Endothelial cell of umbilical vein (primary cell): ENCODE data around the gene RBM28. TPM values are rescaled to one million over a fixed set of nuclear protein-coding genes. Genes with fewer than 3 reads are reported as not detected.

Source experiments
- BruUV-seq: library from RNA; stranded (reverse); fragments of 400-500 nt; replicated peaks from 2 replicates; lab custom pipeline; 2021; lab: Mats Ljungman, UMichigan
- CTCF ChIA-PET: fragments of 300-600, 350-600 bp; sonication (Branson Sonifier 250); formaldehyde crosslinking; loops from one replicate; lab custom pipeline; 2021; ENCODE audit warnings: antibody characterized with exemption, inconsistent platforms; lab: Charles Lee
- POLR2A ChIA-PET: fragments of 300-600, 350-600 bp; sonication (Branson Sonifier 250); formaldehyde crosslinking; loops from one replicate; lab custom pipeline; 2021; ENCODE audit warnings: antibody characterized with exemption, inconsistent platforms; lab: Charles Lee
- DNase-seq: peaks from one replicate; pipeline ENCODE4 v3.0.0-alpha.2; 2011; ENCODE audit warnings: low read depth, low spot score
- FAIRE-seq: peaks from 2 replicates; lab custom pipeline; 2011; peaks lifted over from hg19 to GRCh38; lab: Jason Lieb, UNC
- H2AFZ ChIP-seq: 2 replicates; pipeline ENCODE4 v1.6.0; 2012; ENCODE audit warnings: low read depth, low read length, control low read depth, inconsistent platforms
- H3K27ac ChIP-seq: 2 replicates; pipeline ENCODE4 v1.5.1; 2011; ENCODE audit warnings: low read depth, mild to moderate bottlenecking, control low read depth, low read length, moderate library complexity; ENCODE audit not compliant: insufficient read depth
- H3K27me3 ChIP-seq, 2 experiments: 2 replicates each; pipeline versions ENCODE4 v1.6.0 to v1.6.1; 2011; ENCODE audit warnings: low read length in 2 of 2, mixed read lengths in 1 of 2; ENCODE audit not compliant: control insufficient read depth in 2 of 2, insufficient read depth in 2 of 2
- H3K36me3 ChIP-seq, 2 experiments: 2 replicates in 1 of 2; 3 replicates in 1 of 2; pipeline ENCODE4 v1.5.1; 2011; ENCODE audit warnings: low read length in 2 of 2, mild to moderate bottlenecking in 1 of 2, moderate library complexity in 1 of 2; ENCODE audit not compliant: control insufficient read depth in 2 of 2, insufficient read depth in 2 of 2; ENCODE audit errors: extremely low read depth in 1 of 2
- H3K4me1 ChIP-seq: 3 replicates; pipeline ENCODE4 v1.5.1; 2011; ENCODE audit warnings: mild to moderate bottlenecking, low read length; ENCODE audit not compliant: control insufficient read depth, insufficient read depth; ENCODE audit errors: extremely low read depth
- H3K4me2 ChIP-seq: 2 replicates; pipeline ENCODE4 v1.6.1; 2011; ENCODE audit warnings: low read length, control low read depth, mixed read lengths; ENCODE audit not compliant: insufficient read depth
- H3K4me3 ChIP-seq, 3 experiments: fragments of 200-600 bp in 1 of 3; sonication (generic), shearing (Covaris generic) in 1 of 3; replicated peaks in 1 of 3; 2 replicates each; pipeline ENCODE4 v1.5.1; 2011 to 2016; ENCODE audit warnings: control low read depth in 3 of 3, low read length in 3 of 3, mild to moderate bottlenecking in 2 of 3, inconsistent platforms in 1 of 3, low read depth in 1 of 3, moderate library complexity in 1 of 3; ENCODE audit not compliant: insufficient read depth in 1 of 3
- H3K79me2 ChIP-seq: 2 replicates; pipeline ENCODE4 v1.6.0; 2012; ENCODE audit warnings: low read length, inconsistent platforms; ENCODE audit not compliant: control insufficient read depth, insufficient read depth
- H3K9ac ChIP-seq: replicated peaks from 2 replicates; pipeline ENCODE3; 2011; ENCODE audit warnings: low read length, control low read depth; ENCODE audit not compliant: insufficient read depth; ENCODE audit errors: extremely low read depth
- H3K9me1 ChIP-seq: replicated peaks from 3 replicates; pipeline ENCODE4 v1.6.0; 2011; ENCODE audit warnings: mild to moderate bottlenecking, low read length; ENCODE audit not compliant: control insufficient read depth, insufficient read depth; ENCODE audit errors: extremely low read depth
- H3K9me3 ChIP-seq: replicated peaks from 2 replicates; pipeline ENCODE4 v1.5.1; 2012; ENCODE audit warnings: low read length, inconsistent platforms; ENCODE audit not compliant: control insufficient read depth, insufficient read depth
- H4K20me1 ChIP-seq: replicated peaks from 2 replicates; pipeline ENCODE3; 2011; ENCODE audit warnings: mild to moderate bottlenecking, low read length; ENCODE audit not compliant: control insufficient read depth, insufficient read depth; ENCODE audit errors: extremely low read depth
- GATA2 ChIP-seq: IDR thresholded peaks from 2 replicates; pipeline ENCODE4 v1.7.0; 2011; ENCODE audit warnings: low read depth, mild to moderate bottlenecking, moderate library complexity, mixed read lengths, low read length; ENCODE audit not compliant: insufficient read length, insufficient read depth
- MYC ChIP-seq: IDR thresholded peaks from one replicate; pipeline ENCODE4 v1.6.1; 2011; ENCODE audit warnings: mild to moderate bottlenecking, low read depth, low read length
- POLR2AphosphoS5 ChIP-seq: IDR thresholded peaks from 2 replicates; pipeline ENCODE4 v1.6.1; 2012; ENCODE audit warnings: low read depth, mild to moderate bottlenecking, control low read depth, low read length, moderate library complexity; ENCODE audit not compliant: insufficient read depth
- dilution Hi-C: fragments of 300-500 bp; cut with MboI; formaldehyde crosslinking; loops from one replicate; pipeline ENCODE4 v1.15.0; 2019; ENCODE audit warnings: low sequenced_read_pairs; ENCODE audit not compliant: extremely low pct_ligation_motif_present
- intact Hi-C: fragments of 100-400 bp; cut with micrococcal nuclease; formaldehyde crosslinking; loops from one replicate; pipeline ENCODE4 v1.10.0; 2022
- polyA plus RNA-seq, 4 experiments: library from polyadenylated mRNA; depleted of rRNA in 3 of 4; stranded (reverse) in 3 of 4; unstranded in 1 of 4; fragments of >200 nt; gene quantifications; 2 replicates each; pipeline versions ENCODE4 v1.2.1 to v1.2.3, GENCODE V29; 2011 to 2012; ENCODE audit warnings: missing spikeins in 1 of 4
- total RNA-seq: library from RNA; stranded (reverse); gene quantifications from 2 replicates; pipeline ENCODE4 v1.2.3, GENCODE V29; 2021
- TF ChIP-seq, protein P1 (sequence below), 2 donors: IDR thresholded peaks; 1 replicate in 1 of 2; 2 replicates in 1 of 2; pipeline ENCODE4 v1.5.1; 2011; ENCODE audit warnings: low read length in 2 of 2, mild to moderate bottlenecking in 2 of 2, moderate library complexity in 2 of 2, control low read depth in 1 of 2, inconsistent platforms in 1 of 2, low read depth in 1 of 2; ENCODE audit not compliant: insufficient read depth in 1 of 2; ENCODE audit errors: extremely low read depth in 1 of 2

RBM28 gene
- total and polyA plus RNA-seq, 2 donors (not counting 3 experiments of a cell fraction or from before 2014, with no cell fraction given), result 11.6 to 58.7 TPM

DNA sequence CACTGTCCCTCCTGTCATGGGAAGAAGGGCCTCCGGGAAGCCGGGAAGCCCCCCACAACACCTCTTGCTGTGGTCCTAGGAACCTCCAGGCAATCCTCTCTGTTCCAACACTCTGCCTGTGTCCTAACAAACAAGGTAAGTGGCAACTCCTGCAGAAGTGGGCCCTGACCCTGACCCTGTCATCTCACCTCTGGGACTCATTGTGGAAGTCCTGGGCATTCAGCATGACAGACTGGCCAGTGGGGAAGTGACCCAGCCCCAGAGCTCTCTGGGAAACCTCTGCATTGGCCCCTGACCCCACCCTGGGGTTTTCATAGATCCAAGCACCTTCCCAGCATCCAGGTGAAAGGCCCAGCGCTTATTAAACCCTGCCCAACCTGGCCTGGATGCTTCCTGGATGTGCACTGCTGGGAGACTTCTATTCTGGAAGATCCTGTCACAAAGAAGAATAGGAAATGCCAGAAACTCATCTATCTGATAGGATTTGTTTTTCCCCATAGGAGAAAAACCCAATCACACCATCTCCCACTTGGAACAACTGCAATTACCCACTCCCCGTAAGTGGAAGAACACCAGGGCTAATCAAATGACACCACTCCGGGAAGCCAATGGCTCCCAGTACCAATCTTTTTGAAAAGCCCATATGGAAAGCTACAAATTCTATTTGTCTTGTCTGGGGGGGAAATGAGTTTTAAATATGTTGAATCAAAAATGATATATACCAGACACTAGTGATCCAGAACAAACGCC is 78.4 kb downstream of the RBM28 start:
- FAIRE-seq (no peak), DNase-seq (no peak)
- TF ChIP-seq POLR2AphosphoS5, result no peak
- TF ChIP-seq, protein P1, sequence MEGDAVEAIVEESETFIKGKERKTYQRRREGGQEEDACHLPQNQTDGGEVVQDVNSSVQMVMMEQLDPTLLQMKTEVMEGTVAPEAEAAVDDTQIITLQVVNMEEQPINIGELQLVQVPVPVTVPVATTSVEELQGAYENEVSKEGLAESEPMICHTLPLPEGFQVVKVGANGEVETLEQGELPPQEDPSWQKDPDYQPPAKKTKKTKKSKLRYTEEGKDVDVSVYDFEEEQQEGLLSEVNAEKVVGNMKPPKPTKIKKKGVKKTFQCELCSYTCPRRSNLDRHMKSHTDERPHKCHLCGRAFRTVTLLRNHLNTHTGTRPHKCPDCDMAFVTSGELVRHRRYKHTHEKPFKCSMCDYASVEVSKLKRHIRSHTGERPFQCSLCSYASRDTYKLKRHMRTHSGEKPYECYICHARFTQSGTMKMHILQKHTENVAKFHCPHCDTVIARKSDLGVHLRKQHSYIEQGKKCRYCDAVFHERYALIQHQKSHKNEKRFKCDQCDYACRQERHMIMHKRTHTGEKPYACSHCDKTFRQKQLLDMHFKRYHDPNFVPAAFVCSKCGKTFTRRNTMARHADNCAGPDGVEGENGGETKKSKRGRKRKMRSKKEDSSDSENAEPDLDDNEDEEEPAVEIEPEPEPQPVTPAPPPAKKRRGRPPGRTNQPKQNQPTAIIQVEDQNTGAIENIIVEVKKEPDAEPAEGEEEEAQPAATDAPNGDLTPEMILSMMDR (IDR thresholded peaks at IDR 0.05; ENCODE audit: extremely low read depth in 1 of 2, insufficient read depth in 1 of 2, low read depth in 1 of 2, low read length in 2 of 2), result no peak
- TF ChIP-seq MYC, result no peak
- no peak for TF ChIP-seq GATA2
- H2AFZ ChIP-seq, result no peak overlapping the region
- H3K9me1 ChIP-seq, result no peaks in the 10 kb centered on the region
- H3K4me1 ChIP-seq, result no peaks in the 10 kb centered on the region
- H3K79me2 ChIP-seq, result no peaks in the 10 kb centered on the region
- H3K4me3 ChIP-seq, result no peak overlapping the region
- peaks cover 25 to 43% of the 10 kb centered on the region in 2 experiments for H3K27me3 ChIP-seq
- H4K20me1 ChIP-seq, result no peaks in the 10 kb centered on the region
- no peaks in the 10 kb centered on the region for H3K9me3 ChIP-seq
- no peak overlapping the region for H3K4me2 ChIP-seq
- ChIA-PET CTCF (interaction anchor here (0.6 to 1.2 kb wide), 2 partner anchors 11 to 56 kb away, joined by 3 read pairs; no protein-coding TSS in a partner anchor), POLR2A (no interaction called here)
- no peaks in the 10 kb centered on the region for H3K36me3 ChIP-seq
- BruUV-seq, result no TSS peak
- no peak overlapping the region for H3K9ac ChIP-seq
- dilution Hi-C loops (no loop called here), intact Hi-C loops (no loop called here)
- H3K27ac ChIP-seq, result no peak overlapping the region
